GM19099 (cell line): ENCODE measurements around the gene DOCK4.

ENCODE experiments used
- POLR2A ChIP-seq: IDR thresholded peaks from 3 replicates; pipeline ENCODE4 v1.6.1; 2011; ENCODE audit warnings: low read depth; ENCODE audit not compliant: insufficient read length; ENCODE audit errors: extremely low read depth

The DOCK4 gene

DNA sequence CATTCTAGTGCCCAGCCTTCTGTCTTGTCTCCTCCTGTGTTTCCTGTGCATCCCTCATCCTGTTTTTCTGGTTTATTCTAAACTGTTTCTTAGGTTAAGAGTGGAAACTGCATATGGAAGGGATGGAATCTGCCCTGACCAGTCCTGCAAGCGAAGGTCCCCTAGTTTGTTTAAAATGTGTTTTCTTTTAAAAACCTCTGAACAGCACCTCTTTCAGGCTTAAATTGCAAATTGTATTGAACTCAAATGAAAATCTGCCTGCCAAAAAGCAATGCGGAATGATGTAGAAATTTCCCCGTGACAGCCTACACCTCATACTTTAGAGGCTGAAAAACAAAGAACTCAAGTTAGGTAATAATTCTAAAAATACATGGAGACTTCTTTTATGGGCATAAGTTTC lies 421.1 kb downstream of the DOCK4 start:
- TF ChIP-seq POLR2A: no peak

DNA sequence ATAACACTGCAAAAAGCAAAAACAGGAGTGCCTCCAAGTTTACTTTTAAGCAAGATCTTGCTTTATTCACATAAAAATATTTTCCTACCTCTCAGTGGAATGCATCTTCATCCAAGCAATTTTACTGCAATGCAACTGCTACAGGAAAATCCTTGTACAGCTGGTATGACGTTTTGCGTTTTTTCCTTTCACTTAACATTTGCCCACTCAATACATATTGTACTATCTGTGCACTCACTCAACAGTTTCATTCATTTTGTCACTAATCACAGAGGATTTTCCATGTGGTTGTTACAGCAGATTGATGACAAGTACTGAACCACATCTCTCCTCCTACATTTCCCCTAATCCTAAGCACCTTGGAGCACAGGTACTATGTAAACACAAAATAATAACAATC lies 421.9 kb downstream of the DOCK4 start:
- no peak for TF ChIP-seq POLR2A

DNA sequence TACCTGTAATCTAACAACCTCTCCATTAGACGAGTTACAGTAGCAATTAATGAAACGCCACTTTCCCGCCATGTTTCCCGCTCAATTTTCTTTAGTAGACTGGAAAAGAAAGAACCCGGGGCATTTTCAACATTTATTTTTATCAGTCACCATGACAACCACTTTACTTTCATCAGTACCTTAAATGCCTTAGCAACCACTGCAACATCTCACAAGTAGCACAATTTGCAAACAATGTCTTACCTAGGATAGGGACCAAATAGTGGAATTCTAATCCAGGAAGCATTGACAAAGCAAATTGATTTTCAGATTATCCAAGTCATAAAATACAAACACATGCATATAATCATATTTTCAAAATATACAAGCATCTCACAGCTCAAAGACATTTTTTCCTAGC lies 422.3 kb downstream of the DOCK4 start:
- TF ChIP-seq POLR2A: no peak

GRCh38 chr7:111780527-111780926 lies 425.7 kb downstream of the DOCK4 start:
- TF ChIP-seq POLR2A: no peak

GRCh38 chr7:111775206-111775605 lies 431.0 kb downstream of the DOCK4 start:
- TF ChIP-seq POLR2A: no peak

DNA sequence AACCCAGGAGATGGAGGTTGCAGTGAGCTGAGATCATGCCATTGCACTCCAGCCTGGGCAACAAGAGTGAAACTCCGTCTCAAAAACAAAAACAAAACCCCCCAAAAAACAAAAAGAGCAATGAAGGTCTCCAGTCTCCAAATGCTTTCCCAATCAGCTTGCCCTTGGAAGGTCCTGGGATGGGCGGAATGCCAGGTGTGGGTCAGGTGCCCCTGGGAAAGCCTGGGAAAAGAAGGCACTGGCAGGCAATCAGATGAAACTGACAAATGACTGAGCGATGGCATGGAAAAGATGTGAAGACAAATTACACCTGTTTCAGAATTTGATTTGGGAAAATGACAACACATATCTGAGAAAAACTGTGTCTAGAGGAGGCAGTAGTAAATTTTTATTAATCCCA lies 433.5 kb downstream of the DOCK4 start:
- no peak for TF ChIP-seq POLR2A

DNA sequence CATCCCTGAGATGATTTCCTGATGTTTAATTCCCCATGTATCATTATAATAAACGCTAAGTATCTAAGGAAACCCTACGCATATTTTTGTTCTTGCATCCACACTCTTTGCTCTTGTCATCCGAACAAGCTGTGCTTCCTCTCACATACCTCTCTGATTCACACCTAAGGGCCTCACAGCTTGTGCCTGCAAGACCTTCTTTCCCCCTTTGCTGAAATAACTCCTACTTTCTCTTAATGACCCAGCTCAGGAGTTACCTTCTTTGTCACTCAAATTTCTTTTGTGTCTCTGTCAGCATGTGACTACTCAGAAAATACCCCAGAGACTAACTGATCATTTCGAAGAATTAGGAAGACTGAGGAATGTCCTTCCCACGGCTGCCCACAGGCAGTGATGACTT lies 434.6 kb downstream of the DOCK4 start:
- TF ChIP-seq POLR2A: no peak

DNA sequence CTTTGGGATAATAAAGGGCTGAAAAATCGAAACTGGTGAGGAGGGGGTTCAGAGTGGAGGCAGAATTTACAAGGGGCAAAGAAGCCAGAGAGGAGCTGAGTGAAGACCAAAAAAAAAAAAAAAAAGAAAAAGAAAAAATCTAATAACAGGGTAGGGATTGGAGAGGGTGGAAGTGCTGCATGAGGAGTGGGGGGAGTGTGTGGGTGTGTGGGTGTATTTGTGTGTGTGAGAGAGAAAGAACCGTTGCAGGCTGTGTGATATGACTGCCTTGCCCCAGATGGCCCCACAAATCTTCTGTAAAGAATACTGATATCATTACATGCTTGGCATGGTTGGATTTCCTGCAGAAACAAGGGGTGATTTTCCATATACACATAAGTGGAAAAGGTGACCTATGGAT lies 436.1 kb downstream of the DOCK4 start:
- TF ChIP-seq POLR2A: no peak

GRCh38 chr7:111765751-111766643 lies 440.2 kb downstream of the DOCK4 start:
- no peak for TF ChIP-seq POLR2A

GRCh38 chr7:111763221-111763801 lies 442.9 kb downstream of the DOCK4 start:
- TF ChIP-seq POLR2A: no peak

- no peak for TF ChIP-seq POLR2A
Measured at GRCh38 chr7:111762799-111763198, 443.4 kb downstream of the DOCK4 start.

- TF ChIP-seq POLR2A: no peak
Measured at GRCh38 chr7:111762211-111762610, 444.0 kb downstream of the DOCK4 start.

DNA sequence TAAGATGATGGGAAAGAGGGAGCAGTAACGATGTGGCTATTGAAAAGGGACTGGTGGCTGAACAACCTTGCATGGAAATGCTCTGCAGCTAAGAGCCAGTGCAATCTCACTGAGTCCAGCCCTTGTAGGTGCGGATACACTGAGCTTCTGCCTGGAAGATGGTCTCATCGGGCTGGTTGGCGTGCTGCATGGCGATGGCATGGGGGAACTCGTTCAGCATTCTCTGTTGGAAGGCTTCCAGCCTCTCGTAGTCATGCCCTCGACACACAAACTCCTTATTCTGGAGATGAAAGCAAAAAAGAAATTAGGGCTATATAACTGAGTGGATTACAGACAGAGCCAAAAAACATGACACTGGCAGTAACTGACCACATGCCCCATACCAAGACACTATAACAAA lies 446.2 kb downstream of the DOCK4 start:
- no peak for TF ChIP-seq POLR2A

DNA sequence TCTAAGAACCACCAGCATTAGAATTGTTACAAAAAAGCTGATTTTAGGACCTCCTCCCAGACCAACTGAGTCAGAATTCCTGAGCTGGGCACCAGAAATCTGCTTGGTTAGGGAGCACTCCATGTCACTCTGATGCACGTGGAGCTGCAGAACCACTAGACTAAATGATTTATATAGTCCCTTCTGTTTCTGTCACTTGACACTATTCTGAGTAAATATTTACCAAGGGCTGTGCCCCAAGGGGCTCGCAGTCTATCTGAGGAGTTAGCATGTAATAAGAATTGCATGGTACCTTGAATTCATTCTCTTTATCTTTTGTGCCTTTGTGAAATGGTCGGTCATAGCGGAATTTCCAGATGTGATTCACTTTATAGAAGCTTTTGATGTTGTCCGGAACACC lies 447.9 kb downstream of the DOCK4 start:
- TF ChIP-seq POLR2A: no peak

DNA sequence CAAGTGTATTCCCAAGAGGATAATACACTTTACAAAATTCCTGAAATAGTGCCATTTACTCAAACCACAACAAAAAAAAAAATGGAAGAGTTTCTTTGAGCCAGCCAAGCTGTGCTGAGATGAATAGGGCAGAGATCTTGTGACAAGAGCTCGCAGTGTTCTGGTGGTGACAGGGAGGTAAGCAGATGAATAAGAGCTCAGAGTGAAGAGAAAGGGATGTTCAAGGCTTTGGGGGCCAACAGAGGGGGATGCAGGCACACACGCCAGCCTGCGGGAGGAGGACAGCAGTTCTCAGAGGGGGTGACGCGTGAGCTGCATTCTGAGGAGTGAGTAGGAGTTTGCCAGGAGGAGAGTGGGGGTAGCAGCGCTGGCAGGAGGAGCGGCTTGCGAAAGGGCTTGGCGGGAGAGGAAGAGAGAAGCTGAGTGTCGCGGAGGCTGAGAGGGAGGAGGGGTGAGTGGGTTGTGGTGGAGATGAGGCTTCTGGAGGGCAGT lies 449.5 kb downstream of the DOCK4 start:
- no peak for TF ChIP-seq POLR2A

GRCh38 chr7:111755383-111755782 lies 450.8 kb downstream of the DOCK4 start:
- no peak for TF ChIP-seq POLR2A
